ENCODE measurements around the gene WDR1.

The WDR1 gene

GRCh38 chr4:10115271-10115796, 1.3 kb downstream of the WDR1 start:
- in situ Hi-C loops (cut with MboI; ENCODE audit: low sequenced_read_pairs): no loop called here

GRCh38 chr4:10114607-10115006, 2.0 kb downstream of the WDR1 start:
- in situ Hi-C loops (cut with MboI; ENCODE audit: low sequenced_read_pairs): no loop called here

- in situ Hi-C loops (cut with MboI; ENCODE audit: low sequenced_read_pairs): no loop called here
Measured at GRCh38 chr4:10114147-10114546, 2.5 kb downstream of the WDR1 start.

- in situ Hi-C loops (cut with MboI; ENCODE audit: low sequenced_read_pairs): no loop called here
Measured at GRCh38 chr4:10113362-10114047, 3.1 kb downstream of the WDR1 start.

GRCh38 chr4:10112658-10113284, 3.8 kb downstream of the WDR1 start:
- in situ Hi-C loops (cut with MboI; ENCODE audit: low sequenced_read_pairs): no loop called here

GRCh38 chr4:10111067-10111801, 5.4 kb downstream of the WDR1 start:
- in situ Hi-C loops (cut with MboI; ENCODE audit: low sequenced_read_pairs): no loop called here

- in situ Hi-C loops (cut with MboI; ENCODE audit: low sequenced_read_pairs): no loop called here
Measured at GRCh38 chr4:10109995-10110670, 6.5 kb downstream of the WDR1 start.

- in situ Hi-C loops (cut with MboI; ENCODE audit: low sequenced_read_pairs): no loop called here
Measured at GRCh38 chr4:10108818-10109783, 7.5 kb downstream of the WDR1 start.

- in situ Hi-C loops (cut with MboI; ENCODE audit: low sequenced_read_pairs): no loop called here
Measured at GRCh38 chr4:10108391-10108790, 8.2 kb downstream of the WDR1 start.

GRCh38 chr4:10107111-10108091, 9.2 kb downstream of the WDR1 start:
- in situ Hi-C loops (cut with MboI; ENCODE audit: low sequenced_read_pairs): no loop called here

GRCh38 chr4:10106421-10107039, 10.1 kb downstream of the WDR1 start:
- in situ Hi-C loops (cut with MboI; ENCODE audit: low sequenced_read_pairs): no loop called here

- in situ Hi-C loops (cut with MboI; ENCODE audit: low sequenced_read_pairs): no loop called here
Measured at GRCh38 chr4:10105920-10106319, 10.7 kb downstream of the WDR1 start.

- in situ Hi-C loops (cut with MboI; ENCODE audit: low sequenced_read_pairs): no loop called here
Measured at GRCh38 chr4:10105421-10105820, 11.2 kb downstream of the WDR1 start.

- in situ Hi-C loops (cut with MboI; ENCODE audit: low sequenced_read_pairs): no loop called here
Measured at GRCh38 chr4:10104991-10105276, 11.7 kb downstream of the WDR1 start.

- in situ Hi-C loops (cut with MboI; ENCODE audit: low sequenced_read_pairs): no loop called here
Measured at GRCh38 chr4:10104211-10104990, 12.2 kb downstream of the WDR1 start.

- in situ Hi-C loops (cut with MboI; ENCODE audit: low sequenced_read_pairs): no loop called here
Measured at GRCh38 chr4:10102474-10103332, 13.9 kb downstream of the WDR1 start.
